GM21360 (cell line): ENCODE data around the gene GOLGA8M.
"Not testable (repeated sequence)": the region's sequence is repeated elsewhere in the genome, so short reads cannot be mapped to it uniquely, and the experiment has no call there.

Experiments used
- ATAC-seq: cut with Tn5 transposase; IDR thresholded peaks from one replicate; pipeline ENCODE4 v1.9.1; 2021; ENCODE audit warnings: mild to moderate bottlenecking, moderate library complexity; ENCODE audit not compliant: unreplicated experiment

Gene GOLGA8M

GRCh38 chr15:28660750-28661149, 51.5 kb downstream of the GOLGA8M start:
- not testable (repeated sequence) for ATAC-seq

- ATAC-seq = not testable (repeated sequence)
Measured at GRCh38 chr15:28656018-28656360, 56.2 kb downstream of the GOLGA8M start.

GRCh38 chr15:28655329-28656017, 56.7 kb downstream of the GOLGA8M start:
- not testable (repeated sequence) for ATAC-seq

- not testable (repeated sequence) for ATAC-seq
Measured at GRCh38 chr15:28654194-28654593, 58.0 kb downstream of the GOLGA8M start.

GRCh38 chr15:28652538-28652937, 59.7 kb downstream of the GOLGA8M start:
- not testable (repeated sequence) for ATAC-seq
